GM18519 (cell line): ENCODE measurements around the gene APBA2.

Experiments used
- ATAC-seq: cut with Tn5 transposase; IDR thresholded peaks from one replicate; pipeline ENCODE4 v1.9.1; 2021; ENCODE audit warnings: mild to moderate bottlenecking, moderate library complexity; ENCODE audit not compliant: unreplicated experiment, low FRiP score

The APBA2 gene

DNA sequence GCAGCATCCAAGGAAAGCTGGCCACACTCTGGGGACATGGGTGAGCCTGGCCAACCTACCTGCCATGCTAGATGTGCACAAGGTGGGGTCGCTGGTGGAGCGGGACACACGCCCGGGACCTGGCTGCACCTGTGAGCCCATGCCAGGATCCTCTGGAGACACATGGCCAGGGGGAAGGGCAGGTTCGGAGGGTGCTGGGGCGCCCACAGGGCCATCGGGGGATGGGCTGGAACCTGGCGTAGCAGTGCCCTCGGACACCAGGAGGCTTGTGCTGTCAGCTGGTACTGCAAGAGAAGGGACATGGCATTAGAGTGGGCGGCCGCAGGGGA is 240.4 kb downstream of the APBA2 start:
- ATAC-seq, result no peak

DNA sequence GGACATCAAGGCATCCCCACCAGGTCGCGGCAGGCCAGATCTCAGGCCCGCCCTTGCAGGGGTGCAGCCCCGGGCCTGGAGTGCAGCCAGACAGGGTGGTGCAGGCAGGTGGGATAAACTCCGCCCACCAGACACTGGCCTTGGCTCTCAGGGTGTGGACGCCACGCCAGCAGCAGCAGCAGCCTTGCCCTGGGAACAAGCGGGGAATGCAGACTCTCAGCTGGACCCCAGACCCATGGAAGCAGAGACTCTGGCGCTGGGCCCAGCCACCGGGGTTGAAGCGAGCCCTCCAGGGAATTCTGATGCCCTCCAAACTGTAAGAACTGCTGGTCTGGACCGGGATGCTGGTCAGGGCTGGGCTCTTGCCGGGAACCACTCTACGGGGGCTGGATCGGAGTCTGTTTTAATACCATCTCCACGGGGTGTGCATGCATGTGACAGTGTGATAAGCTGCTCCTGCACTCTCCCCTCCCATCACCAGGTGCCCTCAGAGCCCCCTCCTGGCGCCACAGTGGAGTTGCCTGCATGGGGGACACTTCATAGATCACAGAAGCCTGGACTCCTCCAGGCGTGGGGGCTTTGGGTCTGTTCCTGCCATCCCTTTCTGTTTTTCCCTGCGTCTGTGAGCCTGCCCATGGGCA is 241.2 kb downstream of the APBA2 start:
- no peak for ATAC-seq

DNA sequence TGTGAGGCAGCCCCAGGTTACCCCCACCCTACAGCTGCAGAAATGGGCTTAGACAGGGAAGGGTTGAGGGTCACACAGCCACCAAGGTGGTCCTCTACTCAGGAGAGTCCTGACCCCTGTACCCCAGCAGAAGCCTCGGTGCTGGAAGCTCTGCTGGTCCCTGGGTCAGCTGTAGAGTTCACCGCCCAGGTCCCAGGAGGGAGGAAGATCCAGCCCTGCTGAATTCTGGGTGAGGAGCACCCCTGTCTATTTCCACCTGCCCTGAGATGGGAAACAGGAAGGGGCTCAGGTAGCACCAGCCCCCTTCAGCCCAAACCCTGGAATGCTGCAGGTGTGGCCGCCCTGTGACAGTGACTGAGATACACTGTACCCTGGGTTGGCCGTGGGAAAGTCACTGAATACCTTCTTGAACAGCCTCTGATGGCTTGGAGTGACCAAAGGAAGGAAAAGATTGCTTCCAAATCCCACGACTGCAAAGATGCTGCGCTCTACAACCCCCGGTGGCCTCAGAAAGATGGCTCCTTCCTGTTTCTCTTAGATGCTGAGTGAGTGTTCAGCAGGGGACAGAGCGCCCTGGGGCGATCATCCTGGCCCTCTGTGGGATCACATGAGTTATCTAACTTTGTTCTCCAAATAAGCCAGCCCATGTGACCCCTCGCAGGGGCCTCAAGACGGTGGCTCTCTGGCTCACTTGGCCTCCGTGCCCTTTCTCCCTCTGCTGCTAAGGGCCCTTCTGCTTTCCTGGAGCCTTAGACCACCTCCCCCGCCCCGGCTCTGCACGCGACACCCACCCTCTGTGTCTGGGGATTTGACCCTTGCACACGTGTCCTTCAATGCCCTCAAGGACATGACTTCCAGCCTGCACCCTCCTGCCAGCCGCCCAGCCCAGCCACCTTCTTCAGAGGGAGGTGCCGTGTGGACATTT is 242.0 kb downstream of the APBA2 start:
- no peak for ATAC-seq

DNA sequence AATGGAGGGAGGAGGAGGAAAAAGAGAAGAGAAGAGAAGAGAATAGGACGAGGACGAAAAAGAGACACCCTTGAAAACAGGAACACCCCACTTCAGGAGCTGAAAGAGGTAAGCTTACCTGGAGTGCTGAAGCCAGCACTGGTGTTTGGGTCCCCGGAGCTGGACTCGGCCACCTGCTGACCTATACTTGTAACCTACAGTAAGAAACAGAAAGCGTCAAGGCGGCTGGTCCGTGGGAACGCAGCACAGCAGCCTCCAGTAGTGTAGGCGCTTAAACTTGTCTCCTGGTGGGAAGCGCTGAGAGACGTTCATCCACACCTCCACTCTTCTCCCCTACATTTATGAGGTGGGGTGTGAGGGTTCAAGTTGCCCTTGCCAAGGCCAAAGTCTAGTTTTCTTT is 242.9 kb downstream of the APBA2 start:
- no peak for ATAC-seq

DNA sequence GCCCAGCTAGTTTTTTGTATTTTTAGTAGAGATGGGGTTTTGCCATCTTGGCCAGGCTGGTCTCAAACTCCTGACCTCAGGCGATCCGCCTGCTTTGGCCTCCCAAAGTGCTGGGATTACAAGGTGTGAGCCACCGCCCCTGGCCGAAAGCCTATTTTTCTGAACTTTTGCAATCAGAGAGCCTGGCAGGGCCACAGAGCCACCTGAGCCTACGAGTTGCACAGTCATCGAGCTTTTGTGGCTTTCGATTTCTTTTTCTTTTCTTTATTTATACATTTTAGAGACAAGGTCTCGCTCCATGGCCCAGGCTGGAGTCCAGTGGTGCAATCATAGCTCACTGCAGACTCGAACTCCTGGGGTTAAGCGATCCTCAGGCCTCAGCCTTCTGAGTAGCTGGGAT is 243.4 kb downstream of the APBA2 start:
- no peak for ATAC-seq

DNA sequence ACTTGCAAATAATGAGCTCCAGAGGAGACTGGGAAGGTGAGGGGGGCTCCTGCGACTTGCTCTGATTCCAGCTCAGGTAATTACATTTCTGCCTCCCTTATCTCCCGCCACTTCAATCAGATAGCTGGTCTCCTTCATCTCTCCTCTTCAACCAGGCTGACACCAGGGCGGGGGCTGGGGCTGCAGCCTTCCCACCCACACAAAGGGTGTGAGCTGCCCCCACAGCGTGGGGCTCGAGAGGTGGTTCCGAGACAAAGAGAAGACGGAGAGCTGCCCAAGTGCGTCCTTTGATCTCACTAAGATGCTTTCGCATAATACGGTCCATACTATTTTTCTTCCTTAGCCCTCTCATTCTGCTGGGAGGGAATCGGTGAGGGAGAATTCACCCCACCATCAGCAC is 244.2 kb downstream of the APBA2 start:
- ATAC-seq, result no peak

DNA sequence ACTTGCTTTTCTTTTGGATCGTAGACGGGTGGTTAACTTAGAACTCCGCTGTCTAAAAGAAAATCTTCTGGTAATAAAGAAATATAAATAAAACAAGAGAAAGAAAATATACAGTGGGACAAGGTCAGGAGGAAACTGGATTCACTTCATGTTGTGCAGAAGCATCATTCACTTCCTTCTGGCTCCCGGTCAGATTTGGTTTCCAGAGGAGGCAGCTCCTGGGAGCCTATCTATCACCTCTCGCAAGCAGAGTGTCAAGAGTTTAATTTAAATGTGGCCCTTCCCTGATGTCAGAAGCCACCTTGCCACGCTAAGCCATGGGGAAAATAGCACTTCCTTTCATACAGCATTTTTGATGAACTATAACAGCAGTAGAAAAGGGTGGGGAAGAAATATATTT is 244.7 kb downstream of the APBA2 start:
- no peak for ATAC-seq

DNA sequence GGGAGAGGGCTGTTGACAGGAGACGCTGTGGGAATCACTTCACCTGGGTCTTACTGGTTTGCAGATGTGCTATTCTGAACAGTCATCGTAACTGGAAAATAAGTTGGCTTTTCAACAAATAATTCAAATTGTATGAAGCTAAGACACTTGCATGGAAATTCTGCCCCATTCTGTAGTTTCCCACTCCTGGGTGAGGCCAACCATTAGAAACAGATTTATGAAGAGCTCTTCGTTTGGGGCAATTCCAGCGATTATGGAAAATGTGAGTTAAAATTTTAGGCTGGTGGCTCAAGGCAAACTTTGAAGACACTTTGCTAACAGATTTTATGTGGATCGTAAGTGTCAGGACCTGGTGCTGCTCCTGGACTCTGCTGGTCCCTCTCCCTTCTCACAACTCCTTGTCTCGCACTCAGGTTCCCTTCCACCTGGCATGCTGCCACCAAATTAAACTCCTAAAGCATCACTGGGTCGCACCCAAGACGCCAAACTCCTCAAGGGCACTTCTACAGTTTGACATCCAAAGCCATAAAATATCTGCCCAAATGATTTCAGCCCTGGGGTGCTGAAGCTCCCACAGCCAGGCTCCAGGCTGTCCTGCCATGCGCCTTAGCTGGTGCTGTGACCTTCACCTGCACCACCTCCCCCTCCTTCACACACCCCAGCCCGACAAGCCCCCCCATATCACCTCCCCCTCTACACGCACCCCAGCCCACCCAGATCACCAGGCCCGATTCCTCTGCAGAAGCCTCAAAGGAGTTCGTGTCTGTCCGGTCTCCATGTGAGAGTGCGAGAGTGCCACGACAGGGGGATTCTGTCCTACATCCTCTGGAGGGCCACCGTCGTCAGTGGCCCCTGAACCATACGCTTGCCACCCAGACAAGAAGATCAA is 245.4 kb downstream of the APBA2 start:
- ATAC-seq, result no peak

- no peak for ATAC-seq
Measured at GRCh38 chr15:29131840-29132420, 246.2 kb downstream of the APBA2 start.

- no peak for ATAC-seq
Measured at GRCh38 chr15:29132735-29133181, 247.0 kb downstream of the APBA2 start.

- ATAC-seq, result no peak
Measured at GRCh38 chr15:29133321-29133720, 247.5 kb downstream of the APBA2 start.

GRCh38 chr15:29133791-29134190 is 248.0 kb downstream of the APBA2 start:
- ATAC-seq, result no peak

GRCh38 chr15:29134239-29134638 is 248.5 kb downstream of the APBA2 start:
- ATAC-seq, result no peak

GRCh38 chr15:29134641-29135308 is 249.0 kb downstream of the APBA2 start:
- no peak for ATAC-seq

GRCh38 chr15:29135309-29135657 is 249.5 kb downstream of the APBA2 start:
- no peak for ATAC-seq

DNA sequence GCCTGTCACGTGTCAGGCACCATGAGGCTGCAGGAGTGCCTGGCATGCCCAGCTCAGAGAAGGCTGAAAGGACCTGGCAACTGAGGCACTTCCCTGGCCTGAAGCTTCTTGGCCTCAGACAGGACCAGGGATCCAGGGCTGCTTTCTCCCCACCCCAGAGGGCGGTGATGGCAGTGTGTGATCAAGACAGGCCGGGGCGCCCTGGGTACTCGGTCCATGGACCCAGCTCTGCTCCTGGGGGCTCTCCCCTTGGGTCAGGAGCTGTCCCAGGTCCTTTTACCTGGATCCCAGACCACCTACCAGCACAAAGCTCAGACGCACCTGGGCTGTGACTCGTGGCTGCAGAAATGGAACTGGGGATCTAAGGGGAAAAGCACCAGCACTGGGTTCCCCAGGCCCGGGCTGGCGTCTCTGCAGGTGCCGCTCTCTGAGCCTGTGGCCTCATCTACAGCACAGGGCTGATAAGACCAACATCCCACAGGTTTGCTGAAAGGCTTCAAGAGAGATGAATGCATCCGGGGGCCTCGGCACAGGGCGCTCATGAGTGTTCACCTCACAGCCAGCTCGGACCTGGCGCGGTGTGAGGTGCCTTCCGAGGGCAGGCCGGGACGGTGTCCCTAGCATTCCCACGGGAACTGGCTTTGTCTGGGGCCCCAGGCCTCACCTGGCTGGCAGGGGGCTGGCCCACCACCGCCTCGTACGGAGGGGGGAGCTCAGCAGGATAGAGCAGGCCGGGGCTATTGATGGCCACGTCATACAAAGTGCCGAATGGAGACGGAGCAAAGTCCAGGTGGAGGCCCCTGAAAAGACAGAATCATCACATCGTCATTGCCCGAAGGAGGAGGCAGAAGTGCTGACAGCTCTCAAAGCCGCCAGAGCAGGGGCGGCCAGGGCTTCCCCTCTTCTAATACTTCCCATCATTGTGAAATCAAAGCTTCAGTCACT is 250.2 kb downstream of the APBA2 start:
- no peak for ATAC-seq

GRCh38 chr15:29138260-29138659 is 252.5 kb downstream of the APBA2 start:
- no peak for ATAC-seq

DNA sequence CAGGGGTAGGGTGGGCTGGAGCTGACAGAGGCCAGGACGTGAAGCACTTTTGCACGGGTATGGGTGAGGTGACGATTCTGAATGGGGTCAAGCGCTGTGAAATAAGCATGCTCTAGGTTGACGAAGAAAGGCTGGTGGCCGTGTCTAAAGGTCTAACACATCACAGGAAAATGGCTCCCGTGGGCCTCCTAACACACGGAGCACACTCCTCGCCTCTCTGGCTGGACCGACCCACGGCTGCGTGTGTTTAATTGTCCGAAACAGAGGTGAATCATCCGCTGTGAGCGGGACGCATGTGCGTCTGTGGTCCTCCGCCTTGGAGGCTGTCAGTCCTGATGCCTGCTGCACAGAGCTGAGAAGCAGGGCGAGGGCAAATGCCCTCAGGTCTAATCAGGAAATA is 253.3 kb downstream of the APBA2 start:
- ATAC-seq, result no peak
